Stimulated activated CD8-positive, alpha-beta memory T cell treated with anti-CD3 and anti-CD28 coated beads, Interleukin-4, amount 100 ng/mL, for 48 hours (primary cell): ENCODE data around the gene CNEP1R1.

Experiments used
- DNase-seq: peaks from one replicate; pipeline ENCODE4 v3.0.0-alpha.2; 2020

Gene CNEP1R1

GRCh38 chr16:50065624-50066481, 40.8 kb downstream of the CNEP1R1 start, which contains the start of gene HEATR3:
Gene HEATR3 (plus strand): TSS chr16:50065970. CDS start chr16:50066132, 162 bp downstream.
- DNase-seq = peak; percentile 98

GRCh38 chr16:50066482-50067289, 41.7 kb downstream of the CNEP1R1 start:
- no peak for DNase-seq

GRCh38 chr16:50067290-50067853, 42.3 kb downstream of the CNEP1R1 start:
- peak; percentile 35 for DNase-seq

- DNase-seq = no peak
Observed at GRCh38 chr16:50068550-50068949, 43.5 kb downstream of the CNEP1R1 start.

GRCh38 chr16:50069060-50069459, 44.0 kb downstream of the CNEP1R1 start:
- no peak for DNase-seq

- DNase-seq = no peak
Observed at GRCh38 chr16:50071075-50071671, 46.1 kb downstream of the CNEP1R1 start.

GRCh38 chr16:50072730-50073129, 47.7 kb downstream of the CNEP1R1 start:
- DNase-seq = no peak

- DNase-seq = no peak
Observed at GRCh38 chr16:50079397-50080140, 54.5 kb downstream of the CNEP1R1 start.

- DNase-seq = no peak
Observed at GRCh38 chr16:50081428-50082018, 56.5 kb downstream of the CNEP1R1 start.

GRCh38 chr16:50083996-50084395, 59.0 kb downstream of the CNEP1R1 start:
- no peak for DNase-seq

- DNase-seq = no peak
Observed at GRCh38 chr16:50086176-50086575, 61.2 kb downstream of the CNEP1R1 start.
